IPS-18a (cell line): ENCODE measurements around the gene CSTF1.

ENCODE experiments used
- H3K27ac ChIP-seq: one replicate; pipeline ENCODE4 v1.5.1; 2013; ENCODE audit warnings: low read length
- H3K27me3 ChIP-seq: one replicate; pipeline ENCODE4 v1.6.1; 2013; ENCODE audit warnings: mild to moderate bottlenecking, low read length; ENCODE audit not compliant: control insufficient read depth, insufficient read depth
- H3K36me3 ChIP-seq: one replicate; pipeline ENCODE4 v1.6.1; 2013; ENCODE audit warnings: low read depth, low read length; ENCODE audit not compliant: control insufficient read depth
- H3K4me1 ChIP-seq: one replicate; pipeline ENCODE4 v1.6.1; 2013; ENCODE audit warnings: low read depth, low read length; ENCODE audit not compliant: control insufficient read depth
- H3K4me3 ChIP-seq: one replicate; pipeline ENCODE4 v1.5.1; 2013; ENCODE audit warnings: low read length
- H3K9ac ChIP-seq: one replicate; pipeline ENCODE4 v1.6.1; 2013; ENCODE audit warnings: mild to moderate bottlenecking, low read length, moderate library complexity
- H3K9me3 ChIP-seq: one replicate; pipeline ENCODE4 v1.6.1; 2013; ENCODE audit warnings: low read depth, low read length; ENCODE audit not compliant: control insufficient read depth

CSTF1 gene

GRCh38 chr20:56392132-56392880, at the start of gene CSTF1, which contains the start of gene AURKA:
Gene CSTF1 (plus strand): TSS chr20:56392645. CDS start chr20:56395553, 2,908 bp downstream.
Gene AURKA (minus strand): TSS chr20:56392215. CDS start chr20:56388197, 4,018 bp downstream.
- peak within 1 kb of the TSS; percentile 99 for H3K9ac ChIP-seq
- no peaks in the 10 kb centered on the region for H3K9me3 ChIP-seq
- peak within 1 kb of the TSS; percentile 99 for H3K4me3 ChIP-seq
- peak within 1 kb of the TSS; percentile 80 for H3K27ac ChIP-seq
- H3K36me3 ChIP-seq: peaks cover 52% of the 10 kb centered on the region
- no peaks in the 10 kb centered on the region for H3K27me3 ChIP-seq
- H3K4me1 ChIP-seq: peaks cover 9% of the 10 kb centered on the region

- Histone ChIP-seq H3K9me3 (peaks cover 4% of the 10 kb centered on the region), H3K36me3 (no peaks in the 10 kb centered on the region), H3K4me1 (peaks cover 6% of the 10 kb centered on the region), H3K27ac (no peak overlapping the region), H3K9ac (no peak overlapping the region), H3K27me3 (peaks cover 47% of the 10 kb centered on the region), H3K4me3 (no peak overlapping the region)
Observed at GRCh38 chr20:56342783-56343182, 49.7 kb upstream of the CSTF1 start.

GRCh38 chr20:56343861-56344381, 48.5 kb upstream of the CSTF1 start:
- Histone ChIP-seq H3K4me1 (peaks cover 17% of the 10 kb centered on the region), H3K27me3 (peaks cover 56% of the 10 kb centered on the region), H3K4me3 (peak overlapping the region; percentile 47), H3K9ac (no peak overlapping the region), H3K36me3 (no peaks in the 10 kb centered on the region), H3K27ac (no peak overlapping the region), H3K9me3 (peaks cover 4% of the 10 kb centered on the region)

- H3K9me3 ChIP-seq: no peaks in the 10 kb centered on the region
- H3K4me3 ChIP-seq: no peak overlapping the region
- H3K27me3 ChIP-seq: peaks cover 74% of the 10 kb centered on the region
- no peak overlapping the region for H3K9ac ChIP-seq
- no peaks in the 10 kb centered on the region for H3K36me3 ChIP-seq
- H3K4me1 ChIP-seq: peaks cover 18% of the 10 kb centered on the region
- H3K27ac ChIP-seq: no peak overlapping the region
Observed at GRCh38 chr20:56345911-56346310, 46.5 kb upstream of the CSTF1 start.

- Histone ChIP-seq H3K9ac (no peak overlapping the region), H3K4me3 (peak overlapping the region; percentile 38), H3K27me3 (peaks cover 68% of the 10 kb centered on the region), H3K27ac (no peak overlapping the region), H3K4me1 (peaks cover 18% of the 10 kb centered on the region), H3K36me3 (no peaks in the 10 kb centered on the region), H3K9me3 (no peaks in the 10 kb centered on the region)
Observed at GRCh38 chr20:56347628-56348304, 44.7 kb upstream of the CSTF1 start.

- no peak overlapping the region for H3K9ac ChIP-seq
- no peak overlapping the region for H3K27ac ChIP-seq
- peaks cover 62% of the 10 kb centered on the region for H3K27me3 ChIP-seq
- no peaks in the 10 kb centered on the region for H3K36me3 ChIP-seq
- H3K4me3 ChIP-seq: peak overlapping the region; percentile 38
- no peaks in the 10 kb centered on the region for H3K9me3 ChIP-seq
- H3K4me1 ChIP-seq: peaks cover 18% of the 10 kb centered on the region
Observed at GRCh38 chr20:56348305-56348693, 44.1 kb upstream of the CSTF1 start.

GRCh38 chr20:56348746-56349145, 43.7 kb upstream of the CSTF1 start:
- no peaks in the 10 kb centered on the region for H3K36me3 ChIP-seq
- no peak overlapping the region for H3K4me3 ChIP-seq
- H3K9ac ChIP-seq: no peak overlapping the region
- H3K9me3 ChIP-seq: no peaks in the 10 kb centered on the region
- peaks cover 18% of the 10 kb centered on the region for H3K4me1 ChIP-seq
- H3K27me3 ChIP-seq: peaks cover 58% of the 10 kb centered on the region
- H3K27ac ChIP-seq: no peak overlapping the region

GRCh38 chr20:56350842-56351241, 41.6 kb upstream of the CSTF1 start:
- Histone ChIP-seq H3K4me1 (peaks cover 14% of the 10 kb centered on the region), H3K36me3 (no peaks in the 10 kb centered on the region), H3K27ac (no peak overlapping the region), H3K27me3 (peaks cover 37% of the 10 kb centered on the region), H3K9ac (no peak overlapping the region), H3K9me3 (no peaks in the 10 kb centered on the region), H3K4me3 (no peak overlapping the region)

GRCh38 chr20:56352345-56353055, 39.9 kb upstream of the CSTF1 start:
- no peaks in the 10 kb centered on the region for H3K9me3 ChIP-seq
- H3K27me3 ChIP-seq: peaks cover 27% of the 10 kb centered on the region
- no peak overlapping the region for H3K4me3 ChIP-seq
- H3K36me3 ChIP-seq: no peaks in the 10 kb centered on the region
- no peak overlapping the region for H3K27ac ChIP-seq
- H3K9ac ChIP-seq: no peak overlapping the region
- peaks cover 14% of the 10 kb centered on the region for H3K4me1 ChIP-seq

- Histone ChIP-seq H3K27me3 (peaks cover 24% of the 10 kb centered on the region), H3K9ac (no peak overlapping the region), H3K36me3 (no peaks in the 10 kb centered on the region), H3K9me3 (no peaks in the 10 kb centered on the region), H3K27ac (no peak overlapping the region), H3K4me1 (peaks cover 10% of the 10 kb centered on the region), H3K4me3 (no peak overlapping the region)
Observed at GRCh38 chr20:56353356-56353755, 39.1 kb upstream of the CSTF1 start.

- Histone ChIP-seq H3K4me3 (peak overlapping the region; percentile 46), H3K4me1 (peaks cover 16% of the 10 kb centered on the region), H3K9me3 (no peaks in the 10 kb centered on the region), H3K9ac (no peak overlapping the region), H3K27ac (no peak overlapping the region), H3K27me3 (peaks cover 14% of the 10 kb centered on the region), H3K36me3 (no peaks in the 10 kb centered on the region)
Observed at GRCh38 chr20:56358070-56358469, 34.4 kb upstream of the CSTF1 start.
